Activated T-helper 1 cell treated with anti-CD3 and anti-CD28 coated beads, Interleukin-12 subunit alpha, Interleukin-12 subunit beta, Interleukin-2, Interleukin-4 antibody, amounts not matched to agents 30 ng/mL and 10 ng/mL and 1 ng/mL, durations not matched to agents 14 hours and 24 hours and 36 hours (primary cell): ENCODE data around the gene TXN2. TPM values are rescaled to one million over a fixed set of nuclear protein-coding genes. Genes with fewer than 3 reads are reported as not detected.
A peak's percentile ranks its signal among the peaks of the same experiment; 100 is the strongest.

Source experiments
- DNase-seq: peaks from one replicate; pipeline ENCODE4 v3.0.0; 2021; ENCODE audit warnings: low spot score
- H3K27ac Mint-ChIP-seq: one replicate; pipeline ENCODE4 v1.8.0; 2021; ENCODE audit warnings: mild to moderate bottlenecking, mixed read lengths
- H3K27me3 Mint-ChIP-seq: one replicate; pipeline ENCODE4 v1.8.0; 2022; ENCODE audit warnings: mild to moderate bottlenecking, moderate library complexity, mixed read lengths; ENCODE audit not compliant: insufficient read depth
- H3K36me3 Mint-ChIP-seq: one replicate; pipeline ENCODE4 v1.8.0; 2021; ENCODE audit warnings: low read depth, mixed read lengths
- H3K4me1 Mint-ChIP-seq: one replicate; pipeline ENCODE4 v1.8.0; 2021; ENCODE audit warnings: low read depth, mixed read lengths
- H3K4me3 Mint-ChIP-seq: one replicate; pipeline ENCODE4 v1.8.0; 2021; ENCODE audit warnings: mild to moderate bottlenecking, moderate library complexity, mixed read lengths
- H3K9me3 Mint-ChIP-seq: one replicate; pipeline ENCODE4 v1.8.0; 2021; ENCODE audit warnings: mixed read lengths
- intact Hi-C: fragments of 100-400 bp; cut with micrococcal nuclease; formaldehyde crosslinking; loops from one replicate; pipeline ENCODE4 v1.15.1; 2024
- total RNA-seq: library from RNA; stranded (reverse); gene quantifications from 2 replicates; pipeline ENCODE4 v1.2.3, GENCODE V29; 2022

TXN2 gene
- total RNA-seq, 1 donor from 2014 or later: 95.3 TPM

DNA sequence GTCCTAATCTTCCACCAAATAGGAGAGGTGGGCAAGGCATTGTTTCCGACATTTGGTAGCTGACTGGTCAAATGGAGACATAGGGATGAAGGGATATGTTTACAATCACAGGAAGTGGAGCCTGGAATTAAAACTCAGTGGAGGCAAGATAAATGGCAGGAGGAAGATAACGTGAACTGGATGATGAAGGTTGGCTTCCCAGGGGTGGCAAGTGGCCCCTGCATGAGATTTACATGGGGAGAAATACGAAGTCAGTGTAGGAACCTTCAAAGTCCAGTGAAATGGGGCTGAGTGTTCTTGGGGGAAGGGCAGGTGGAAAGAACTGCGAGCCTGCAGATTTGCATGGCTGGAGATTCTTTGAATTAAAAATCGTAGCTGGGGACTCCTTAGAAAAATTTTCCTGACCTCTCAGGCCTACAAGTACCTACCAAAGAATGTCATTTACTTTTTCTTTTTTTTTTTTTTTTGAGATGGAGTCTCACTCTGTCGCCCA, 26.1 kb upstream of the TXN2 start:
- intact Hi-C loops: loop anchor here (1.0 to 2.0 kb wide), 5 partner anchors 22 to 269 kb away; partner anchors contain the start of genes APOL2, EIF3D and IFT27
- no peaks in the 10 kb centered on the region for H3K27me3 Mint-ChIP-seq
- peaks cover 19% of the 10 kb centered on the region for H3K4me1 Mint-ChIP-seq
- DNase-seq: no peak
- no peak overlapping the region for H3K27ac Mint-ChIP-seq
- H3K4me3 Mint-ChIP-seq: peak overlapping the region; percentile 45
- H3K9me3 Mint-ChIP-seq: no peaks in the 10 kb centered on the region
- H3K36me3 Mint-ChIP-seq: peaks cover 21% of the 10 kb centered on the region

DNA sequence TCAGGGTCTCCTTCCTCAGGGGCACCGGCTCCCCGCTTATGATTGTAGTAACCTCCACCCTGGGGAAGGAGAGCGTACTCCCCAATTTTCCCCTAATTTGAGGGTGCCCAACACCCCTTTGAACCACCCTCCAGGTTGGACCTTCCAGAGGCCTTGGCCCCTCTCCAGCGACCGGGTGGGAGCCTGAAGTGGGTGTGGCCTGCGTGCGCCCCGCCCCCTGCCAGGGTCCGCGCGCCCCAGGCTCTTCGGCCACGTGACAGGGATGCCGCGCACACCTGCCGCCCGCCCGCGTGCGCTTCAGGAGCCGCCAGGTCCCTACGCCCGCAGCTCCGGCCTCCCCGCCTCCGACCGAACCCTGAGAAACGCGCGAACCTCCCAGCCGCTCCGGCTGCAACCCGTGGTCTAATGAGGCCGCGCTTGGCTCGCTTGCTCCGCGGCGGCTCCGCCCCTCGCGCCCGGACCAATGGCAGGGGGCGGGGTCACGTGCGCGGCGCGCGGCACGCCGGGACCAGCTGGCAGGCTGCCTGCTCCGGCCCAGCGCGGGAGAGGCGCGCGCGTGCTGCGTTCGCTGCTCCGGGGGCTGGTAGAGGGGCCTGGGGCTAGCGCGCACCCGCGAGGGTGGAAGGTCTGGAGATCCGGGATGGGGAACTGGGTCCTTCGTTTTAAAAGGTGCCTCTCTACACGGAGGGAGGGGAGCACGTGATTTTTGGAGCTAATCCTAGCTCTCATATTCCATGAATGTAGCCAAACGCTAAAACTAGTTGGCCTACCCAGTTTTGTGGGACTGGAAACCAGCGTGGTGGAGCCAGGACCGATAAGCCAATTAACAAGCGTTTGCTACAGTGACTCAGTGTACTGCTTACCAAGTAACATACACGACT, 25.4 kb upstream of the TXN2 start, which contains the start of gene FOXRED2:
Gene FOXRED2, minus strand, starts transcription at position 404 of the 881 bp plus-strand sequence. CDS start 618 bp downstream, outside the sequence.
- intact Hi-C loops: loop anchor here (1.0 to 2.0 kb wide), 5 partner anchors 22 to 269 kb away; partner anchors contain the start of genes APOL2, EIF3D and IFT27
- H3K27me3 Mint-ChIP-seq: no peaks in the 10 kb centered on the region
- DNase-seq: peak; percentile 92
- H3K4me3 Mint-ChIP-seq: peak within 1 kb of the TSS; percentile 74
- no peak within 1 kb of the TSS for H3K27ac Mint-ChIP-seq
- peaks cover 19% of the 10 kb centered on the region for H3K4me1 Mint-ChIP-seq
- H3K9me3 Mint-ChIP-seq: no peaks in the 10 kb centered on the region
- peaks cover 15% of the 10 kb centered on the region for H3K36me3 Mint-ChIP-seq

DNA sequence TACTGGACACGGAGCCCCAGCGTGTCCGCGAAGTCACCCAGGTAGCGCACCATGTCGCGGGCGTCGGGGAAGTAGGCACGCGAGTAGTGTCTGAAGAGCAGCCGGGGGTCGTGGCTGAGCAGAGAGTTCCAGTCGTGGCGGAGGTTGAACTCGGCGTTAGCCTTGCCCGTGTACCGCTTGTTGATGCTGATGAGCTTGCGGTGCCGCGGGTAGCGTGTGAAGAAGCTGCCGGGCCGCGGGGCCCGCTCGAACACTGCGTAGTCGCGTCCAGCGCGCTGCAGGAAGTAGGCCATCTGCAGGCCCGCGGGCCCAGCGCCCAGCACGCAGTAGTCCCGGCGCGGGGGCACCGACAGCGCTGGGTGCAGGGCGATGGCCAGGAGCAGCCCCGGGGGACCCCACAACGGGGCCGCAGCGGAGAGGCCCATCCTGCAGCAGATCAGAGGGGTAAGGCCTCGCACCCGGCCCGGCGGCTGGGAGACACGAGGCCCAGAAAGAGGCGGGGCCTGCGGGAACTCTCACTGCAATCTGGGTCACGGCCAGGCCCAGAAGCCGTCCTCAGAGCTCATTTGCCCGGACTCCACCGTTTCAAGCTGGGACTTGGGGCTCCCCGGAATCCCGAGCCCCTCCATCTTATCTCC, 24.7 kb upstream of the TXN2 start:
- H3K4me1 Mint-ChIP-seq: peaks cover 14% of the 10 kb centered on the region
- DNase-seq: no peak
- no peaks in the 10 kb centered on the region for H3K9me3 Mint-ChIP-seq
- H3K4me3 Mint-ChIP-seq: peak overlapping the region; percentile 74
- peaks cover 9% of the 10 kb centered on the region for H3K36me3 Mint-ChIP-seq
- intact Hi-C loops: loop anchor here (2.0 kb wide), 1 partner anchor 51 kb away; no protein-coding TSS in a partner anchor
- no peaks in the 10 kb centered on the region for H3K27me3 Mint-ChIP-seq
- H3K27ac Mint-ChIP-seq: no peak overlapping the region

DNA sequence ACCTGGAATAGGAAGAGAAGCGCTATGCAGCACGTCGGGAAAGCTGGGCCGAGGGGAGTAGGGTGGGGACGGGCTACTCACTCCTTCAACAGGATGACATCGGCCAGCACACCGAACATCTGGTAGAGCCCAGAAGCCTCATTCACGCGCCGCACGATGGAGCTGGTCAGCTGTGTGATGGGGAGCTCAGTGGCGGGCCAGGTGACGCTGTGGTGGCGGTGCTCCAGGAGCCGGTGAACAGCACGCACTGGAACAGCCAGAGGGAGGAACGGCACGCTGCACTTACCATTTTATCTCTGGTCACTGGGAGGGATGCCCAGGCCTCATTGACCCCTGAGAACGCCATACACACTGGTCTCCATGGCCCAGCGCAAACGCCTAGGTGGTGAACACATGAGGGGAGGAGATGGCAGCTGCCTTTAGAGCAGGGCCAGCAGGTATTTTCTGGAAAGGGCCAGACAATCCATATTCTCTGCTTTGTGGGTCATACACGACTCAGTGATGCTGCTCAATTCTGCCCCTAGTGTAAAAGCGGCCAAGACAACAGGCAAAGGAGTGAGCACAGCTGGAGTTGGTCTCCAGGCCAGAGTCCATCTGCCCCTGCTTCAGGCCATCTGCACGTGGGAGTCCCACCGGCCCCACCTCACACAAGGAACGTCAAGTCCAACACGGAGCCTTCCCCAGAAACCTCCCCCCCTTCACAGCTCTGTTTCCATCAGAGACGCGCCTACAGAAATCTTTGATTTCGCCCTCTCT, 16.6 kb upstream of the TXN2 start:
- no peaks in the 10 kb centered on the region for H3K27me3 Mint-ChIP-seq

DNA sequence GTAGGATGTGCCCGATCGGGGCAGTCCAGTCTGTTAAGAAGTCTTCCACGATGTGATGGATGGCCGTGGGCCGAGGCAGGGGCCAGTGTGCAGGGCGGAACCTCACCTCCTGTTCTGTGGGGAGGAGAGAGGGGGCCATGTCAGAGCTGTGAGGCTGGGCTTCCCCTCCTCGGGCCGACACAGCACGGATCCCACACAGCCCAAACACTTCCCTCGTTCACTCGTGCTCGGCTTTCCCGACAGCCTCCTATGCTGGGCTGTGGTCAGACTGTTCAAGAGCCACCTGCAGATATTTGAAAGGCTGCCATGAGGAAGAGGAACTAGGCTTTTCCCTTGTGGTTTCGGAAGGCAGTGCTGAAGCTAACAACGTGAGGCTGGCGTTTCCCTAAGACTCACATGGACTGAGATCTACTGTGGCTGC, 12.3 kb upstream of the TXN2 start:
- peak overlapping the region; percentile 34 for H3K27ac Mint-ChIP-seq
- H3K9me3 Mint-ChIP-seq: no peaks in the 10 kb centered on the region
- intact Hi-C loops: no loop called here
- H3K36me3 Mint-ChIP-seq: peaks cover 10% of the 10 kb centered on the region
- DNase-seq: no peak
- no peaks in the 10 kb centered on the region for H3K27me3 Mint-ChIP-seq
- H3K4me1 Mint-ChIP-seq: peaks cover 8% of the 10 kb centered on the region
- H3K4me3 Mint-ChIP-seq: no peak overlapping the region

More for the DNA sequence above, 16.6 kb upstream of the TXN2 start:
- peaks cover 8% of the 10 kb centered on the region for H3K4me1 Mint-ChIP-seq
- H3K9me3 Mint-ChIP-seq: no peaks in the 10 kb centered on the region
- peaks cover 1% of the 10 kb centered on the region for H3K36me3 Mint-ChIP-seq
- H3K27ac Mint-ChIP-seq: no peak overlapping the region
- no peak for DNase-seq
- intact Hi-C loops: no loop called here
- no peak overlapping the region for H3K4me3 Mint-ChIP-seq

DNA sequence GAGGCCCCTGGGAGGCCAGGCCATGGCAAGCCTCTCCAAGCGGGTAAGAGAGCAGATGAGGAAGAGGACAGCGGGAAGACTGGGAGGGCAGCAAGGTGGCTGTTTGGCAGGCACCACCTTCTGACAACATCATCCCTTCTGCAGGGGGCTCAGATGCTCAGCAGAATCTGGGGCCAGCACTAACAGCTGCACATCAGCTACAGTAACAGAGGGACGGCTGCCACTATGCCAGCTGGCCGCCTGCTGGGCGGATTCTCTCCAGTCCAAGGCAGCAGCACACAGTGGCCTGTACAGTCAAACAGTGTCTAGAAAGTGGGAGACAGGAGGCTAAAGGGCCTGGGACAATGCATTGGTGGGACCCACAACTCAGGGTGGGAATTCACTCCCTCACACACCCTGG, 10.7 kb upstream of the TXN2 start:
- H3K27ac Mint-ChIP-seq: no peak overlapping the region
- DNase-seq: no peak
- no peaks in the 10 kb centered on the region for H3K27me3 Mint-ChIP-seq
- no peak overlapping the region for H3K4me3 Mint-ChIP-seq
- peaks cover 4% of the 10 kb centered on the region for H3K9me3 Mint-ChIP-seq
- peaks cover 8% of the 10 kb centered on the region for H3K4me1 Mint-ChIP-seq
- peaks cover 12% of the 10 kb centered on the region for H3K36me3 Mint-ChIP-seq
- intact Hi-C loops: no loop called here

DNA sequence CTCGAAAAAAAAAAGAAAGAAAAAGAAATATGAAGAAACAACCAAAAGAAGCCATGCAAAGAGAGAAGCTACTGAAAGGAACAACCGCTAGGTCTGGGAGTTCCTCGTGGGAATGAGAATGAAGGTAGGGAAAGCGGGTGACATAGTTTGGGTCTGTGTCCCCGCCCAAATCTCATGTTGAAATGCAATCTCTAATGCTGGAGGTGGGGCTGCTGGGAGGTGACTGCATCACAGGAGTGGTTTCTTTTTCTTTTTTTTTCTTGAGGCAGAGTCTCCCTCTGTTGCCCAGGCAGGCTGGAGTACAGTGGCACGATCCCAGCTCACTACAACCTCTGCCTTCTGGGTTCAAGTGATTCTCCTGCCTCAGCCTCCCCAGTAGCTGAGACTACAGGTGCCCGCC, 9.7 kb upstream of the TXN2 start:
- Mint-ChIP-seq H3K27ac (no peak overlapping the region), H3K4me3 (no peak overlapping the region), H3K4me1 (peaks cover 14% of the 10 kb centered on the region), H3K36me3 (peaks cover 13% of the 10 kb centered on the region), H3K9me3 (peaks cover 7% of the 10 kb centered on the region), H3K27me3 (no peaks in the 10 kb centered on the region)
- intact Hi-C loops: no loop called here
- DNase-seq: no peak

DNA sequence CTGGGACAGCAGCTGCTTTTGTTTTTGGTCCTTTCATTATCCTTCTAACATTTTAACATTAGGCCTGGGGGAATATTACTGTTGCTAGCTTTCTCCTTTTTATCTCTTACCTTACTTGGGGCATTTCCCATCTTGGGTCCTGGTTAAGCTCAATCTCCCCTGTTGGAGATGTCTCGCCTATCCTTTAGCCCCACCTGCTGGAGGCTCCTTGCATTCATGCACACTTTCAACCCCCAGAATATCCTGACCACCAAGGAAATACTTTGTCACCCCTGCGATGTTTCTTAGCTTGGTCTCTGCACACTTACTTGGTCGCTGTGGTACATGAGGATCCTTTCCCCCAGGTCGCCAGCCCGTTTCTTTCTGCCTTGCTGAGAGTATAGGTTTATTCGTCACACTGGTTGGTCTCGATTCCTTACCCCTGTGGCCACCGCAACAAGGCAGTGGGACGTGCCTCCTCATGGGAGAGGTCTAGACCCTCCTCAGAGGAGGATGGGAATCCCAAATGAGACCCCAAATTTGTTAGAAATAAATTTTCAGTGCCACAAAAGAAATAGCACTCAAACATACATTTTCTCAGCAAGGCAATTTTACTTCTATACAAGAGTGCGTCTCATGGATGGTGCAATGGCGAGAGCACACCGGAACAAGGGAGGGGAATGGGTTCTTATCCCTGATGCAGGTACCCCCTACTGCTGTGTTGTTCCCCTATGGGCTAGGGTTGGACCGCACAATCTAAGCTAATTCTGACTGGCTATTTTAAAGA, 5.4 kb upstream of the TXN2 start:
- DNase-seq: peak; percentile 39
- intact Hi-C loops: loop anchor here (1.0 to 10.0 kb wide), 2 partner anchors 249 to 322 kb away; partner anchors contain the start of gene APOL3
- Mint-ChIP-seq H3K27ac (no peak overlapping the region), H3K4me3 (no peak overlapping the region), H3K9me3 (peaks cover 7% of the 10 kb centered on the region), H3K36me3 (peaks cover 7% of the 10 kb centered on the region), H3K27me3 (no peaks in the 10 kb centered on the region), H3K4me1 (peaks cover 6% of the 10 kb centered on the region)

DNA sequence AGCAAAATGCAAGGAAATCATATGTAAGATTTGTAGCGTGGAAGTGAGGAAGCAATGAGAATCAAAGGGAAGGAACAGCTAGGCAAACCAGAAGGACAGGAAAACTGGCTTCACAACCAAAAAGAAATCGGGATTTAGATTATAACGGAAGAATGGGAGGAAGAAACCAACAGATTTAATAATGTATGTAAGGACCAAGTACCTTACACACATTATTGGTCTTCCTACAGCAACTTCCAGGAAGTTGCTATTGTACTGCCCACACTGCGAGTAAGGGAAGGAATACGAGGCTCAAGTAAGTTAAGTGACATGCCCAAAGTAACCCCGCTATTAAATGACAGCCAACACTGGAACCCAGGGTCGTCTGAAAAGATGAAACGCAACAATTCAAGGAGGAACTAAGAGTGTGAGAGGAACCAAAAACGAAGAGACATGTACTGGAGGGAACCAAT, 473 bp downstream of the TXN2 start:
- DNase-seq: no peak
- Mint-ChIP-seq H3K4me3 (peak overlapping the region; percentile 97), H3K4me1 (peaks cover 9% of the 10 kb centered on the region), H3K27me3 (peaks cover 1% of the 10 kb centered on the region), H3K36me3 (peaks cover 10% of the 10 kb centered on the region), H3K27ac (peak overlapping the region; percentile 92), H3K9me3 (no peaks in the 10 kb centered on the region)
- intact Hi-C loops: loop anchor here (1.0 to 10.0 kb wide), 6 partner anchors 26 to 316 kb away; partner anchors contain the start of genes APOL3 and EIF3D

DNA sequence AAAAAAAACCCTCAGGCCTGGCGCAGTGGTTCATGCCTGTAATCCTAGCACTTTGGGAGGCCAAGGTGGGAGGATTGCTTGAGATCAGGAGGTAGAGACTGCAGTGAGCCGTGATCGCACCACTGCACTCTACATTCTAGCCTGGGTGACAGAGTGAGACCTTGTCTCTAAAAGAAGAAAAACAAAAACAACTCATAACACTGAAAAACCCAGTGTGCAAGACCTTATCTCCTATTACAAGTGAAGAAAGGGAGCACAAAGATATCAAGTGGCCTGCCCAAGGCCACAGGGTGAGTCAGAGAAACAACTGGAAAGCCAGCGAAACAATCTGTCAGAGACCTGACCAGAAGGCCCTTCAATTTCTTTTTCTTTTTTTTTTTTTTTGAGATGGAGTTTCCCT, 2.5 kb downstream of the TXN2 start:
- peaks cover 1% of the 10 kb centered on the region for H3K27me3 Mint-ChIP-seq
- H3K36me3 Mint-ChIP-seq: peaks cover 25% of the 10 kb centered on the region
- H3K4me1 Mint-ChIP-seq: peaks cover 9% of the 10 kb centered on the region
- DNase-seq: no peak
- H3K9me3 Mint-ChIP-seq: no peaks in the 10 kb centered on the region
- no peak overlapping the region for H3K4me3 Mint-ChIP-seq
- intact Hi-C loops: no loop called here
- H3K27ac Mint-ChIP-seq: no peak overlapping the region

DNA sequence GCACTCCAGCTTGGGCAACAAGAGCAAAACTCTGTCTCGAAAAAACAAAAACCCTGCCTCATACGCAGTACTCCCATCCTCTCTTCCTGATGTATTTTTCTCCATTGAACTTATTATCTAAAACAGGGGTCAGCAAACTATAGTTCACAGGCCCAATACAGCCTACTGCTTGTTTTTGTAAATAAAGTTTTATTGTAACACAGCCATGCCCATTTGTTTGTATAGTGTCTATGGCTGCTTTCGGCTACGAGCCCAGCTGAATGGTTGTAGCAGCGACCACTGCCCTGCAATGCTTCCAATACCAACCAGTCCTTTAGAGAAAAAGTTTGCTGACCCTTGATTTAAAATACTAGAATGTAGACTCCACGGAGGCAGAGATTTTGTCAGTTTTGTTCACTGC, 6.1 kb downstream of the TXN2 start:
- no peak for DNase-seq
- Mint-ChIP-seq H3K36me3 (peaks cover 30% of the 10 kb centered on the region), H3K4me1 (peaks cover 9% of the 10 kb centered on the region), H3K9me3 (no peaks in the 10 kb centered on the region), H3K27me3 (no peaks in the 10 kb centered on the region), H3K4me3 (no peak overlapping the region), H3K27ac (no peak overlapping the region)
- intact Hi-C loops: no loop called here

DNA sequence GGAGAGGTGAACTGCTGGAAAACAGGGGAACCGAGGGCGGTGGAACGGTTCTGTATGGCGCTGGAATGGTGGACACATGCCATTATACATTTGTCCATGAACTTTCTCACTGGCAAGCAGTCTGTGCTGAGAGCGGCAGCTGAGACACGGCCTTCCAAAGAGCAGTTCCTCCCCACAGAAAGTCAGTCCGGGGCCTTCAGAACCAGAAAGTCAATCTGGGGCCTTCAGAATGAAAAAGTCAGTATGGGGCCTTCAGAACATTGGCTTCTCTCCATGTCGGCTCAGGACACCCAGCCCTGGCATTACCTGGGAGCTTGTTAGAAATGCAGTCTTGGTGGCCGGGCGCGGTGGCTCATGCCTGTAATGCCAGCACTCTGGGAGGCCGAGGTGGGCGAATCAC, 8.8 kb downstream of the TXN2 start:
- Mint-ChIP-seq H3K4me1 (peaks cover 17% of the 10 kb centered on the region), H3K27ac (no peak overlapping the region), H3K27me3 (no peaks in the 10 kb centered on the region), H3K4me3 (no peak overlapping the region), H3K36me3 (peaks cover 33% of the 10 kb centered on the region), H3K9me3 (no peaks in the 10 kb centered on the region)
- DNase-seq: no peak
- intact Hi-C loops: no loop called here
